ENCODE measurements around the gene EIF3L.

DNA sequence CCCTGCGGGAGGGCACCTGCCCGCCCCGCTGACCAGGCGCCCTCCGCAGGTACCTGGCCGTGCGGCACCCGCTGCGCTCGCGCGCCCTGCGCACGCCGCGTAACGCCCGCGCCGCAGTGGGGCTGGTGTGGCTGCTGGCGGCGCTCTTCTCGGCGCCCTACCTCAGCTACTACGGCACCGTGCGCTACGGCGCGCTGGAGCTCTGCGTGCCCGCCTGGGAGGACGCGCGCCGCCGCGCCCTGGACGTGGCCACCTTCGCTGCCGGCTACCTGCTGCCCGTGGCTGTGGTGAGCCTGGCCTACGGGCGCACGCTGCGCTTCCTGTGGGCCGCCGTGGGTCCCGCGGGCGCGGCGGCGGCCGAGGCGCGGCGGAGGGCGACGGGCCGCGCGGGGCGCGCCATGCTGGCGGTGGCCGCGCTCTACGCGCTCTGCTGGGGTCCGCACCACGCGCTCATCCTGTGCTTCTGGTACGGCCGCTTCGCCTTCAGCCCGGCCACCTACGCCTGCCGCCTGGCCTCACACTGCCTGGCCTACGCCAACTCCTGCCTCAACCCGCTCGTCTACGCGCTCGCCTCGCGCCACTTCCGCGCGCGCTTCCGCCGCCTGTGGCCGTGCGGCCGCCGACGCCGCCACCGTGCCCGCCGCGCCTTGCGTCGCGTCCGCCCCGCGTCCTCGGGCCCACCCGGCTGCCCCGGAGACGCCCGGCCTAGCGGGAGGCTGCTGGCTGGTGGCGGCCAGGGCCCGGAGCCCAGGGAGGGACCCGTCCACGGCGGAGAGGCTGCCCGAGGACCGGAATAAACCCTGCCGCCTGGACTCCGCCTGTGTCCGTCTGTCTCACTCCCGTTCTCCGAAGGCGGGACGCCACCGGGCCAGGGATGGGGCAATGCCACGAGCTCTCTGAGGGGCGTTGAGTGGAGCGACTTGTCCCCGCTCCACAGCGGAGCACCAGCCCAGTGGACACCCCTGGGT, 24.3 kb upstream of the EIF3L start:
- TF ChIP-seq, protein P1, sequence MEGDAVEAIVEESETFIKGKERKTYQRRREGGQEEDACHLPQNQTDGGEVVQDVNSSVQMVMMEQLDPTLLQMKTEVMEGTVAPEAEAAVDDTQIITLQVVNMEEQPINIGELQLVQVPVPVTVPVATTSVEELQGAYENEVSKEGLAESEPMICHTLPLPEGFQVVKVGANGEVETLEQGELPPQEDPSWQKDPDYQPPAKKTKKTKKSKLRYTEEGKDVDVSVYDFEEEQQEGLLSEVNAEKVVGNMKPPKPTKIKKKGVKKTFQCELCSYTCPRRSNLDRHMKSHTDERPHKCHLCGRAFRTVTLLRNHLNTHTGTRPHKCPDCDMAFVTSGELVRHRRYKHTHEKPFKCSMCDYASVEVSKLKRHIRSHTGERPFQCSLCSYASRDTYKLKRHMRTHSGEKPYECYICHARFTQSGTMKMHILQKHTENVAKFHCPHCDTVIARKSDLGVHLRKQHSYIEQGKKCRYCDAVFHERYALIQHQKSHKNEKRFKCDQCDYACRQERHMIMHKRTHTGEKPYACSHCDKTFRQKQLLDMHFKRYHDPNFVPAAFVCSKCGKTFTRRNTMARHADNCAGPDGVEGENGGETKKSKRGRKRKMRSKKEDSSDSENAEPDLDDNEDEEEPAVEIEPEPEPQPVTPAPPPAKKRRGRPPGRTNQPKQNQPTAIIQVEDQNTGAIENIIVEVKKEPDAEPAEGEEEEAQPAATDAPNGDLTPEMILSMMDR (IDR thresholded peaks at IDR 0.05; ENCODE audit: insufficient read depth, low read length) = no peak
- no peak for TF ChIP-seq POLR2AphosphoS5 (IDR thresholded peaks at IDR 0.05; ENCODE audit: low read depth)
